Measurements from ENCODE around the gene AFM. TPM values are rescaled to one million over a fixed set of nuclear protein-coding genes. Genes with fewer than 3 reads are reported as not detected.
"Not testable (repeated sequence)": the region's sequence is repeated elsewhere in the genome, so short reads cannot be mapped to it uniquely, and the experiment has no call there.

AFM gene
- total and polyA plus RNA-seq, 5 experiments from 2014 or later, result not detected

DNA sequence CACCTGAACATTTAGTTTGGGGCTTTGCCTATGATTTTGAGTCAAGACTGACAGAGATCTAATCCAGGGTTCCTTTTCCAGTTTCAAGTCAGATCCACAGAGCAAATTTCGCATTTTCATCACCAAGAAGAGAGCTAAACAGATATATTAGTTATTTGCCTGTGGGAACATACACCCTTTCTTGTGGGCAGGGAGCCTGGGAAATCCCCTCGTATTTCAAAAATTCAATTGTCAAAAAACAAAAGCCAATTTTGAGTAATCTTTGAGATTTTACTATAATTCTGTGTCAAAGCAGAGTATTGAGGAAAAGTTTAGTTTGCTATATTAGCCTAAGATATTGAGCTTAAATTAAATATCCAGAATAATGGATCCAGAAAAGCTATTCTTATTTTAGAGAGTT, 56.6 kb downstream of the AFM start:
- POLR2A ChIA-PET, result no interaction called here
- Mint-ChIP-seq H3K4me1 (no peaks in the 10 kb centered on the region), H3K36me3 (no peaks in the 10 kb centered on the region), H3K4me3 (no peak overlapping the region), H3K27me3 (peaks cover 0 to 6% (median 3%) of the 10 kb centered on the region in 5 donors), H3K9me3 (no peaks in the 10 kb centered on the region), H3K27ac (no peak overlapping the region)
- DNase-seq (no peak), ATAC-seq (no peak)

DNA sequence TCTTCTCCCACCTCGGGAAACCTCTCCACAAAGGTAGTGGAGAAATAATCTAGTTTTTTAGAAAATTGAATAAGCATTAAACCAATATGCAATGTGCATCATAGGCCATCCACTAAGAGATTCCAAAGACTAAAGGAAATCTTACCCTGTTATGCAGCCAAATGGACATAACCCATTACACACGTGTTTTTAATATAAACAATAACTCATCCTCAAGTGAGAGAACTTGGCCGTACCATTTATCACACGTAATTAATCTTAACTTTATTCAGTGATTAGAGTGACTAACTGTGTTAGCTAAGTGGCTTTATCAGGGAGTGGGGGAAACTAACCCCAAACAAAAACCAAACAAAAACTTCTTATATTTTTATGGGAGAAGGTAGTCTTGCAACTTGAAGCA, 57.8 kb downstream of the AFM start:
- Mint-ChIP-seq H3K4me3 (no peak overlapping the region), H3K27ac (no peak overlapping the region), H3K4me1 (no peaks in the 10 kb centered on the region), H3K9me3 (peaks cover 0 to 3% (median 0%) of the 10 kb centered on the region in 9 donors), H3K36me3 (no peaks in the 10 kb centered on the region), H3K27me3 (peaks cover 0 to 10% (median 3%) of the 10 kb centered on the region in 5 donors)
- ATAC-seq (no peak), DNase-seq (no peak)
- POLR2A ChIA-PET, result no interaction called here

DNA sequence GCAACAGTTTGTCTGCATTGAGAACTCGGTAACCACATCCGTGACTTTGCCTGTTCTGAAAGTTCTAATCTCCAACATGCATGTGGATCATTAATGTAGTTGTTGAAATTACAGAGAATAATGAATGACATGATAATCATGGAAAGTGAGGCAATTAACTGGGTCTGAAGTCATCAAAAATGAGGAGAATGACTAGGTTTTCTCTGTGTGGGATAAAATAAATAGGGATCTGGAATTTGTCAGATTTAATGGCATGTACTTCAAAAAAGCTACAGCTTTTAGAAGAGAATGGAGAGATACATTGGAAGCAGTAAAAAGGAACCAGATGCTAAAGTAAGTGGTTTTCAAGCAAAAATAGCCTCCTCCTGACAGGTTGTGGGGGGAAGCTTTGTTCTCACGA, 59.3 kb downstream of the AFM start:
- no peaks in the 10 kb centered on the region for H3K4me1 Mint-ChIP-seq
- no peak for ATAC-seq
- H3K4me3 Mint-ChIP-seq, result no peak overlapping the region
- no peaks in the 10 kb centered on the region for H3K36me3 Mint-ChIP-seq
- peaks cover 0 to 15% (median 3%) of the 10 kb centered on the region in 5 donors for H3K27me3 Mint-ChIP-seq
- DNase-seq, result no peak
- peaks cover 0 to 3% (median 0%) of the 10 kb centered on the region in 9 donors for H3K9me3 Mint-ChIP-seq
- H3K27ac Mint-ChIP-seq, result no peak overlapping the region
- POLR2A ChIA-PET, result no interaction called here

DNA sequence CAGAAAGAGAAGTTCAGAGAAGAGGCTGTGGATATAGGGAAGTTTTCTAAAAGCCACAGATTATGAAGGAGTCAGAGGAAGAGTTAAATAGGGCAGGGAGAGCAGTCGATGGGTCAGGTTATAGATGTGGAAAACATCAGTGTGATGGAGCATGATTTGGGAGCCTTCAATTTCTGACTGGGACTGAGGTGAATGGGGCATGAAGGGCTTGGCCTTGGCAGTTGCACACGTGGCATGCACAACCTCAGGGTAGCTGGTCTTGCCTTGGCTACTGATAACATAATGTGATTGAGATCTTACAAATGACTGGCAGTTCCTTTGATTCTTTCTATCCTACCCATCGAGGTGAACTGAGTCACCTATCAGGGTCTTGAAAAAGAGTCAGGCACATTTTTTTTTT, 59.7 kb downstream of the AFM start:
- no peak for DNase-seq
- peaks cover 0 to 3% (median 0%) of the 10 kb centered on the region in 9 donors for H3K9me3 Mint-ChIP-seq
- no peaks in the 10 kb centered on the region for H3K4me1 Mint-ChIP-seq
- ATAC-seq, result no peak
- H3K27ac Mint-ChIP-seq, result no peak overlapping the region
- H3K36me3 Mint-ChIP-seq, result no peaks in the 10 kb centered on the region
- no peak overlapping the region for H3K4me3 Mint-ChIP-seq
- H3K27me3 Mint-ChIP-seq, result peaks cover 0 to 16% (median 3%) of the 10 kb centered on the region in 5 donors
- POLR2A ChIA-PET, result no interaction called here

DNA sequence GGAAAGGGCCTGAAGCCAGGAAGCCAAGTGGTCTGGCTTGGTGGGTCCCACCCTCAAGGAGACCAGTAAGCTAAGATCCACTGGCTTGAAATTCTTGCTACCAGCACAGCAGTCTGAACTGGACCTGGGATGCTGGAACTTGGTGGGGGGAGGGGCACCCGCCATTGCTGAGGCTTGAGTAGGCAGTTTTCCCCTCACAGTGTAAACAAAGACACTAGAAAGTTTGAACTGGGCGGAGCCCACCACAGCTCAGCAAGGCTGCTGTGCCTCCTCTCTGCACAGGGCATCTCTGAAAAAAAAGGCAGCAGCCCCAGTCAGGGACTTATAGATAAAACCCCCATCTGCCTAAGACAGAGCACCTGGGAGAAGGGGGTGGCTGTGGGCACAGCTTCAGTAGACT, 63.1 kb downstream of the AFM start:
- Mint-ChIP-seq H3K9me3 (peaks cover 0 to 3% (median 0%) of the 10 kb centered on the region in 9 donors), H3K4me3 (no peak overlapping the region), H3K36me3 (no peaks in the 10 kb centered on the region), H3K27ac (no peak overlapping the region), H3K4me1 (no peaks in the 10 kb centered on the region), H3K27me3 (peaks cover 0 to 10% (median 0%) of the 10 kb centered on the region in 5 donors)
- no peak for ATAC-seq
- POLR2A ChIA-PET, result no interaction called here
- DNase-seq, result no peak

DNA sequence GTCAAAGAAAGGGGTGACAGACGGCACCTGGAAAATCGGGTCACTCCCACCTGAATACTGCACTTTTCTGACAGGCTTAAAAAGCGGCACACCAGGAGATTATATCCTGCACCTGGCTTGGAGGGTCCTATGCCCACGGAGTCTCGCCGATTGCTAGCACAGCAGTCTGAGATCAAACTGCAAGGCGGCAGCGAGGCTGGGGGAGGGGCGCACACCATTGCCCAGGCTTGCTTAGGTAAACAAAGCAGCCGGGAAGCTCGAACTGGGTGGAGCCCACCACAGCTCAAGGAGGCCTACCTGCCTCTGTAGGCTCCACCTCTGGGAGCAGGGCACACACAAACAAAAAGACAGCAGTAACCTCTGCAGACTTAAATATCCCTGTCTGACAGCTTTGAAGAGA, 69.3 kb downstream of the AFM start:
- H3K36me3 Mint-ChIP-seq, H3K4me3 Mint-ChIP-seq, H3K27ac Mint-ChIP-seq, ATAC-seq, POLR2A ChIA-PET, DNase-seq, H3K9me3 Mint-ChIP-seq, H3K27me3 Mint-ChIP-seq, H3K4me1 Mint-ChIP-seq: not testable (repeated sequence)

Other genes with a start within 250 kb of the AFM start
- 10 to 100 TPM; 63.4 to 67.6 TPM for gene ANKRD17, start 222.9 kb upstream of the AFM start, total RNA-seq
- gene ANKRD17, start 222.9 kb upstream of the AFM start, polyA plus RNA-seq, result 10 to 100 TPM in 2 of 3 donors, 1 to 10 TPM in 1; 9.9 to 16.5 (median 10.8) TPM
- under 1 TPM; 0.73 to 0.88 TPM for gene ALB, start 77.5 kb upstream of the AFM start, total RNA-seq
- not detected for gene ALB, start 77.5 kb upstream of the AFM start, polyA plus RNA-seq
- gene AFP, start 45.5 kb upstream of the AFM start, total RNA-seq, result not detected
- not detected for gene AFP, start 45.5 kb upstream of the AFM start, polyA plus RNA-seq
- not detected for gene RASSF6, start 138.7 kb downstream of the AFM start, total RNA-seq
- not detected for gene RASSF6, start 138.7 kb downstream of the AFM start, polyA plus RNA-seq

Data from naive thymus-derived CD8-positive, alpha-beta T cell (primary cell).